Coronary artery (tissue), 2 donors: ENCODE data around the gene C3orf18.

Experiments
- DNase-seq: peaks from one replicate; pipeline ENCODE4 v3.0.0-alpha.2; 2017; ENCODE audit warnings: low spot score
- H3K27ac ChIP-seq, 2 donors: fragments of 200-600 bp; sonication (generic); one replicate each; pipeline ENCODE4 v1.5.1; 2016 to 2019
- H3K4me3 ChIP-seq: fragments of 200-600 bp; sonication (generic); 2 replicates; pipeline ENCODE4 v1.5.1; 2016; ENCODE audit warnings: mild to moderate bottlenecking, moderate library complexity
- TF ChIP-seq, protein P1 (sequence below): fragments of 200-600 bp; sonication (generic); IDR thresholded peaks from one replicate; pipeline ENCODE4 v1.5.1; 2019; ENCODE audit warnings: antibody characterized with exemption

The C3orf18 gene

DNA sequence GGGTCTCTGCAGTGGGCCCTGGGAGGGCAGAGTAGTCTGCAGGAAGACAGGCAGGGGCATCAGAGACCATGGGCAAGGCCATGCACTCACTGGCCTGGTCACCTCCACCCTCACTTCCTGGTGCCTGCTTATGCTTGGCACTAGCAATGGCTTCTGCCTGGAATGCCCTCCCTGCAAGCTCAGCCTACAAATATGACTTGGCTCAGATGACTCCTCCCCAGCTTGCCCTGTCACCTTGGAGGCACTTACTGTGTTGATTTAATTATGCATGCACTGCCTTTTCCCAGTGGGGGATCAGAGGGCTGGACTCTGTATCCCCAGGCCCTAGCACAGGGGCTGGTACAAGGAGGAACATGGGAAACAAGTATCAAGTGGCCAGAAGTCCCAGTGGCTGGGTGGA is 7.8 kb downstream of the C3orf18 start:
- DNase-seq = no peak
- no peak overlapping the region for H3K4me3 ChIP-seq
- no peak overlapping the region for H3K27ac ChIP-seq
- TF ChIP-seq, protein P1, sequence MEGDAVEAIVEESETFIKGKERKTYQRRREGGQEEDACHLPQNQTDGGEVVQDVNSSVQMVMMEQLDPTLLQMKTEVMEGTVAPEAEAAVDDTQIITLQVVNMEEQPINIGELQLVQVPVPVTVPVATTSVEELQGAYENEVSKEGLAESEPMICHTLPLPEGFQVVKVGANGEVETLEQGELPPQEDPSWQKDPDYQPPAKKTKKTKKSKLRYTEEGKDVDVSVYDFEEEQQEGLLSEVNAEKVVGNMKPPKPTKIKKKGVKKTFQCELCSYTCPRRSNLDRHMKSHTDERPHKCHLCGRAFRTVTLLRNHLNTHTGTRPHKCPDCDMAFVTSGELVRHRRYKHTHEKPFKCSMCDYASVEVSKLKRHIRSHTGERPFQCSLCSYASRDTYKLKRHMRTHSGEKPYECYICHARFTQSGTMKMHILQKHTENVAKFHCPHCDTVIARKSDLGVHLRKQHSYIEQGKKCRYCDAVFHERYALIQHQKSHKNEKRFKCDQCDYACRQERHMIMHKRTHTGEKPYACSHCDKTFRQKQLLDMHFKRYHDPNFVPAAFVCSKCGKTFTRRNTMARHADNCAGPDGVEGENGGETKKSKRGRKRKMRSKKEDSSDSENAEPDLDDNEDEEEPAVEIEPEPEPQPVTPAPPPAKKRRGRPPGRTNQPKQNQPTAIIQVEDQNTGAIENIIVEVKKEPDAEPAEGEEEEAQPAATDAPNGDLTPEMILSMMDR = no peak

DNA sequence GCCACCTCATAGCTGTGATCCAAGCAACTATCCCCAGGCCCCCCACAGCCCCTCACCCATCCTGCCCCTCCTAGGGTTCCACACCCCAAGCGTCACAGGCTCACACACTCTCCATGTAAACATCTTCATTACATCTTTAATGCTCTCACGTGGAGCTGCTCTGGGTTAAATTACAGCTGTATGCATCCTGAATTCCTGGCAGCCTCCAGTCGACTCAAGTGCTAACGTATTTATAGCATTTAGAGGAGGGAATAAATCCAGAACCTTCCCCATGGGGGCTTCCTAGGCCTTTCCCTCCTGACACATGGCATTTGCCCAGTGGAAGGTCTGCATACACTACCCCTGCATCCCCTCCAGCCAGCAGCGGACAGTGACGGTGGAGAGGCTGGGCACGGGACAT is 9.6 kb downstream of the C3orf18 start:
- H3K27ac ChIP-seq = no peak overlapping the region
- H3K4me3 ChIP-seq = no peak overlapping the region
- no peak for DNase-seq
- TF ChIP-seq, protein P1 = no peak

DNA sequence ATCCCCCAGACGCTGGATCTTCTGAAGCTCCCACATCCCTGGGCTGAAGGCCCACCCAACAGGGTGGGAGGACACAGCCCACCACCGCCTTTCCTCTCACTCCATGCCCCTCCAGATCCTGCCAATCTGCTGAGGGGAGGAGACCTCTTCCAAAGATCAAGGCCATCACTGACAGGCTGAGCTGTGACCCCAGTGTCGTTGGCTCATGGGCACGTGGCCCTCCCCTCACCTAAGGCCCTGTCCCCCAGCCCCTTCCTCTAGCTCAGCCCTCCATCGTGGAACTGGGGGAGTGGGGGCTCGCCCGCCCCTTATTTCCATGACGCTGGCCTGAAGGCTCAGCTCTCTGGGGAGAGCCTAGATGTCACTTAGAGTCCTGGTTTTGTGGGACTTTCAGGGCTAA is 10.4 kb downstream of the C3orf18 start:
- no peak overlapping the region for H3K27ac ChIP-seq
- DNase-seq = no peak
- TF ChIP-seq, protein P1 = no peak
- no peak overlapping the region for H3K4me3 ChIP-seq

DNA sequence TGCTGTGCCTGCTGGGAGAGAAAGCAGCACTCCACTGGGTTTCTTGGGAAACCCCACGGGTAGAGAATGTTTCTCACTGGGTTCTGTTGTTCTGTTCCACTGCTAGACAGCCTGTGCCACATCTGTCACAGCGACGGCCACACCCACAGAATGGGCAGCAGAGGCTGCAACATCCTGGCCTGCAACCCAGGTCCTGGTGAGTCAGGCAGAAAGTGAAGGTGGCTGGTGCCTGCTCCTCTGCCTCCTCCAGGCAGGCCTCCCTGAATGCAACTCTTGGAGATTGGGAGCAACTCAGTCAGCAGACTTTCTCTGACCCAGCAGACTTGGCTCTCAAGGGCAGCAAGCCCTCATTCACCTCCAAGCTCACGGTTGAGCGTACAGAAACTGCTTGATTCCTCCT is 13.0 kb downstream of the C3orf18 start:
- TF ChIP-seq, protein P1 = no peak
- Histone ChIP-seq H3K4me3 (no peak overlapping the region), H3K27ac (no peak overlapping the region)
- no peak for DNase-seq

DNA sequence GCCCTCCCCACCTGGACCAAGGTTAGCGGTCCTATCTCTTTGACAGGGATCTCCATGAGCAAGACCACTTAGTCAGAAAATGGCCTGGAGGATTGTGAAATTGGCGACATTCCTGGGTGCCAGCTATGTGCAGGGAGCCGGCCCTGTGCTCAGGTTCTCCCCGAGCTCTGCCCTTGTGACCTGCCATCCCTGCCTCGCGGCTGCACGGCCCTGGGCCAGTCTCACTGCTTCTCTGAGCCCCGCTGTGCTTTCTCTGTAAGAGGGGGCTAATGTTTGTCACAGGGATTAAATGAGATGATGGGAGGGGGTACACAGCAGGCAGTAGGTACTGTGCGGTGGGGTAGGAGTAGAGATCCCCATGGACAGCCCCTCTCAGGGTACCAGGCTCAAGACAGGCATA is 14.9 kb downstream of the C3orf18 start:
- DNase-seq = no peak
- Histone ChIP-seq H3K27ac (no peak overlapping the region), H3K4me3 (no peak overlapping the region)
- TF ChIP-seq, protein P1 = no peak

DNA sequence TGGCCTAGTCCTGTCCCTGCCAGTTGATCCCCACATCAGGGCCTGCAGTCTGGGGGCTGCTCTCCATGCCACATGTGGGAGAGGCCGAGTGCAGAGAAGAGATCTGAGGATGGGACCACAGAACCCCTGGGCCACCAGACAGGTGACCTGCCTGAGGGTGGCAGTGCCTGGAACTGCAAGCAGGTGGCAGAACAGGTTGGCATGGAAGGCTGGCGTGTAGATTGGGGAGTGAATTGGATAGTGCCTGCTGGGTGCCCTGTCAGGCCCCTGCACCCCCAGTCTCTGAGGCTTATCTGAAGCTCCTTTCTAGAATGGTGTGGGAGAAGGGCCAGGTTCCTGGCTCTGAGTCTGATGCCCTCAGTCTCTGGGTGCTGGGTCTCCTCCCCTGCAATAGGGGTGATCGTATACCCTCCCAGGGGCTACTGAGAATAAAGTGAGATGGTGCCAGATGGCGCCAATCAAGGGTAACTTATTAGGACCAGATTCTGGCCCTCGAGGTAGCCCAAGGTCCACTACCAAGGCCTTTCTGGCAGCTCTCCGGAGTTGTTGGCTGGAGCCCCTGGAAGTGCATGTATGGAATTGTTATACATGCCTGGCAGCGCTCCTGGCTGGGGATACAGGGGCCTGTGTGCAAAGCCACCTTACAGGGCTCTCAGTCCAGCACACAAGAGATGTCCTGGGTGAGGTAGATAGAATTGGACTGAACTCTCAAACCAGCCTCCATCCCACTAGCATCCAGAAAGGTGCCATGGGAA is 15.7 kb downstream of the C3orf18 start:
- TF ChIP-seq, protein P1 = no peak
- Histone ChIP-seq H3K27ac (no peak overlapping the region), H3K4me3 (no peak overlapping the region)
- DNase-seq = no peak

DNA sequence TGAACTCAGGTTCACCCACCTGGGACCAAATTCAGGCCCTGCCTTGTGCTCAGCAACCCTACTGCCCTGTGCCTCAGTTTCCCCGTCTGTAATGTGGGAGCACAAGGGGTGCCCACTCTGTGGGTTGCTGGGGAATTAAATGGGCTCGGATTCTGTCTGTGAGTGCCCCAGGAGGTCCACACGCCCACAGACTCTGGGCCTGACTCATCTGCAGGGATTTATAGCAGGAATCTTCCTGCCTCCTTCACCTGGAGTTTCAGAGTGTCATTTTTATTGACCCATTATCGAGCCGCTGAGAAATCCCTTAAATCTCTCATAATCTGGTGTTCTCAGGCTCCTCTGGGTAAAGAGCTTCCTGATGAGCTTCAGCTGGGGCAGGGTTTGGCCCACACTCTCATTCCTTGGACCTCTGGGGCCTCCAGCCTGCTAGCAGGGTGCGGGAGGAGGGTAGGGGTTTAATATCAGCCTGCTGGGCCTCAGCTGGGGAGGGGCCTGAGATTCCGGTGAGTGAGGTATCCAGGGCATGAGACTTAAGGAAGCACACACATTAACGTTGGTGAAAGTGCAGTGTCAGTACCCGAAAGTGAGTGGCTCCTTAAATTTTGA is 16.4 kb downstream of the C3orf18 start:
- TF ChIP-seq, protein P1 = no peak
- DNase-seq = no peak
- H3K4me3 ChIP-seq = no peak overlapping the region

More for the DNA sequence above, 16.4 kb downstream of the C3orf18 start:
- no peak overlapping the region for H3K27ac ChIP-seq
